ENCODE measurements around the gene ETV3L.
"Not testable (repeated sequence)": the region's sequence is repeated elsewhere in the genome, so short reads cannot be mapped to it uniquely, and the experiment has no call there.

Gene ETV3L

DNA sequence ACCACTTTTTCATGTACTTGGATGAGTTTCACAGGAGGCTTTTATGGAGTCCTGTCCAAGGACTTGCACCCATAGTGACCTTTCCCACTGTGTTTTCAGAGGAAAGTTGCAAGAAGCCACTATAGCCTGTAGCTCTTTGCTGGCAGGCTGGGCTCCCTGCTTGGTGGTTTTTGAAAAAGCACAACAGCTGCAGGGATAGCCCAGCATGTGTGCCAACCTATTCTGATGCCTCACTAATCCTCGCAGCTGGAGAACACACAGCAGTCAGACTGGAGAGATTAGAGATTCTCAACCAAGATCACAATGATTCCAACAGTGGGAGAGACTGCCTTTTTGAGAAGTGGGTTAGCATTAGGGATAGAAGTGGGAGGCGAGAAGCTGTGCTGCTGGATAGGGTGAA lies 30.0 kb downstream of the ETV3L start:
- peaks cover 52% of the 10 kb centered on the region in 2 donors for H3K27me3 Mint-ChIP-seq
- DNase-seq, result no peak
- peaks cover 0 to 7% of the 10 kb centered on the region in 2 donors for H3K4me1 Mint-ChIP-seq (ENCODE audit: low read depth in 2 of 2)

DNA sequence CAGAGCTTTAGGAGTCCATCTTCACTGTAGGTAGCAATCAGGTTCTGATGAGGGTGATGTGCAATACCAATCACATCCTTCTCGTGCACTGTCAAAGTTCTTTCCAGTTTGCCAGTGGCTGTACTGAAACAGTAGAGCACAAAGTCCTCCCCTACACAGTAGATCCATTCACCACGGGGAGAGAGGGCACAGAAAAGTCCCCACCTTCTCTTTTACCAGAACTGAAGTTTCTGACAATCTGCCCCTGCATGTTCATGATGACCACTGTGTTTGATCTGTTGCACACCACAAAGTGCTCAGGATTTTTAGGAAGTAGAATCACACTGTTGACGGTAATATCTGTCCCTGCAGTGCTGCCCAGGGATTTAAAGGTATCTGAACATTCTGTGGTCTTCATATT lies 40.4 kb downstream of the ETV3L start:
- not testable (repeated sequence) for H3K4me1 Mint-ChIP-seq (ENCODE audit: low read depth in 2 of 2); H3K36me3 Mint-ChIP-seq (ENCODE audit: insufficient read depth); ATAC-seq (replicated peaks); H3K4me3 Mint-ChIP-seq; H3K9me3 Mint-ChIP-seq; DNase-seq; H3K27ac Mint-ChIP-seq
- H3K27me3 Mint-ChIP-seq, result peaks cover 64 to 66% of the 10 kb centered on the region in 2 donors

More for the DNA sequence above, 30.0 kb downstream of the ETV3L start:
- H3K9me3 Mint-ChIP-seq, result no peaks in the 10 kb centered on the region
- no peak overlapping the region for H3K27ac Mint-ChIP-seq
- H3K4me3 Mint-ChIP-seq, result no peak overlapping the region
- no peak for ATAC-seq (replicated peaks)
- H3K36me3 Mint-ChIP-seq (ENCODE audit: insufficient read depth), result peaks cover 3% of the 10 kb centered on the region

DNA sequence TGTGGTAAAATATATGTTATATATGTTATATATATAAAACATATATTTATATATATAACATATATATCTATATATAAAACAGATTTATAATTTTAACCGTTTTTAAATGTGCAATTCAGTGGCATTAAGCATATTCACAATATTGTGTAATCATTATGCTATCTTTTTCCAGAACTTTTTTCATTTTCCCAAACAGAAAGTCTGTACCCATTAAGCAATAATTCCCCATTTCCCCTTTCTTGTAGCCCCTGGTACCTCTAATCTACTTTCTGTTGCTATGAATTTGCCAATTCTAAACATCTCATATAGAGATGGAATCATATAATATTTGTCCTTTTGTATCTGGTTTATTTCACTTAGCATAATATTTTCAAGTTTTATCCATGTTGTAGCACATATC lies 43.3 kb downstream of the ETV3L start:
- H3K4me1 Mint-ChIP-seq (ENCODE audit: low read depth in 2 of 2), result no peaks in the 10 kb centered on the region
- no peak overlapping the region for H3K27ac Mint-ChIP-seq
- ATAC-seq (replicated peaks) (no peak), DNase-seq (no peak)
- peaks cover 0 to under 1% of the 10 kb centered on the region in 2 donors for H3K9me3 Mint-ChIP-seq
- no peaks in the 10 kb centered on the region for H3K36me3 Mint-ChIP-seq (ENCODE audit: insufficient read depth)
- no peak overlapping the region for H3K4me3 Mint-ChIP-seq
- H3K27me3 Mint-ChIP-seq, result peaks cover 57 to 63% of the 10 kb centered on the region in 2 donors

DNA sequence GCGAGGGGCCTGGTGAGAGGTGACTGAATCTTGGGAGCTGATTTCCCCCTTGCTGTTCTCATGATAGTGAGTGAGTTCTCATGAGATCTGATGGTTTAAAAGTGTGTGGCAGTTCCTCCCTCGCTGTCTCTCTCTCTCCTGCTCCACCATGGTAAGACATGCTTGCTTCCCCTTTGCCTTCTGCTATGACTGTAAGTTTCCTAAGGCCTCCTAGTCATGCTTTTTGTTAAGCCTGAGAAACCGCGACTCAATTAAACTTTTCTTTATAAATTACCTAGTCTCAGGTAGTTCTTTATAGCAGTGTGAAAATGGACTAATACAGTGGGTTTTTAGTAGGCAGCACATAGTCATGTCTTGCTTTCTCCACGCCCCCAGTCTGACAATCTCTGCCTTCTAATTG lies 43.9 kb downstream of the ETV3L start:
- peaks cover 57 to 63% of the 10 kb centered on the region in 2 donors for H3K27me3 Mint-ChIP-seq
- ATAC-seq (replicated peaks), result not testable (repeated sequence)

DNA sequence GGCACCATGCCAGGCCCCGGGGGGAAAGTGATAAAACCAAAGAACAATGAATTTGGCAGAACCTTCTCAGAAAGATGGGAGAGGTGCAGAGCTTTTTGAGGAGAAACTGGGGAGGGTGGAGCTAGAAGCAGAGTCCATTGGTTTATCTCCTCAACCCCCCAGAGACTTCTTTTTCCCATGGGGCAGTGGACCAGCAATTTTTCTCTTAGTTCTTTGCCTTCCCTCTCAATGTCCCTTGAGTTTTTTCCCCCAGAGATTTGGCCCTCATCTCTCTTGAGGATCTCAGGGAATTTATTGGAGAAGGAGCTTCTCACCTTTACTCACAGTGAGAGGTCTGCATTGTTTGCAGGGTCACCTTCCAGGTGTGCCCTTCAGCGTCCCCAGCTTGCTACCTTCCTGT lies 48.8 kb downstream of the ETV3L start:
- Mint-ChIP-seq H3K4me1 (ENCODE audit: low read depth in 2 of 2) (peaks cover 4 to 5% of the 10 kb centered on the region in 2 donors), H3K9me3 (peaks cover 0 to 2% of the 10 kb centered on the region in 2 donors), H3K27me3 (peaks cover 69 to 73% of the 10 kb centered on the region in 2 donors), H3K27ac (no peak overlapping the region), H3K4me3 (no peak overlapping the region), H3K36me3 (ENCODE audit: insufficient read depth) (no peaks in the 10 kb centered on the region)
- no peak for DNase-seq
- ATAC-seq (replicated peaks), result no peak

More for the DNA sequence above, 43.9 kb downstream of the ETV3L start:
- not testable (repeated sequence) for DNase-seq; H3K9me3 Mint-ChIP-seq; H3K4me1 Mint-ChIP-seq (ENCODE audit: low read depth in 2 of 2); H3K27ac Mint-ChIP-seq; H3K4me3 Mint-ChIP-seq; H3K36me3 Mint-ChIP-seq (ENCODE audit: insufficient read depth)

DNA sequence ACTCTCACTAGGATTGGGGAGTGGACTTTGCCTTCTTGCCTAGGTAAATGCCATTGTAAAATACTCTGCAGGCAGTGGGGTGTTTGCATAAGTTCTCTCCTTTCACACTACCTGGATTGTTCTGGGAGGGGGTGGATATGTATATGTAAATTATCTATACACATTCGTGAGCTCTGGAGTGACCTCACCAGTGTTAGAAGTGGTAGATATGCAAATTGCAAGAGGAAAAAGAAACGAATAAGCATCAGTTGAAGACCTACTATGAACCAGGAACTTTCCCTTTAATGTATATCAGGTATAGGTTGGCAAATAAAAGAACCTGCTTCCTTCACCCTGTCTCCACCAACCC lies 52.6 kb downstream of the ETV3L start:
- no peak overlapping the region for H3K27ac Mint-ChIP-seq
- H3K4me1 Mint-ChIP-seq (ENCODE audit: low read depth in 2 of 2), result peaks cover 7 to 10% of the 10 kb centered on the region in 2 donors
- H3K27me3 Mint-ChIP-seq, result peaks cover 85 to 94% of the 10 kb centered on the region in 2 donors
- H3K9me3 Mint-ChIP-seq, result peaks cover 0 to 2% of the 10 kb centered on the region in 2 donors
- no peak for DNase-seq
- no peak for ATAC-seq (replicated peaks)
- H3K4me3 Mint-ChIP-seq, result peak overlapping the region; percentile 88 to 92
- H3K36me3 Mint-ChIP-seq (ENCODE audit: insufficient read depth), result no peaks in the 10 kb centered on the region

DNA sequence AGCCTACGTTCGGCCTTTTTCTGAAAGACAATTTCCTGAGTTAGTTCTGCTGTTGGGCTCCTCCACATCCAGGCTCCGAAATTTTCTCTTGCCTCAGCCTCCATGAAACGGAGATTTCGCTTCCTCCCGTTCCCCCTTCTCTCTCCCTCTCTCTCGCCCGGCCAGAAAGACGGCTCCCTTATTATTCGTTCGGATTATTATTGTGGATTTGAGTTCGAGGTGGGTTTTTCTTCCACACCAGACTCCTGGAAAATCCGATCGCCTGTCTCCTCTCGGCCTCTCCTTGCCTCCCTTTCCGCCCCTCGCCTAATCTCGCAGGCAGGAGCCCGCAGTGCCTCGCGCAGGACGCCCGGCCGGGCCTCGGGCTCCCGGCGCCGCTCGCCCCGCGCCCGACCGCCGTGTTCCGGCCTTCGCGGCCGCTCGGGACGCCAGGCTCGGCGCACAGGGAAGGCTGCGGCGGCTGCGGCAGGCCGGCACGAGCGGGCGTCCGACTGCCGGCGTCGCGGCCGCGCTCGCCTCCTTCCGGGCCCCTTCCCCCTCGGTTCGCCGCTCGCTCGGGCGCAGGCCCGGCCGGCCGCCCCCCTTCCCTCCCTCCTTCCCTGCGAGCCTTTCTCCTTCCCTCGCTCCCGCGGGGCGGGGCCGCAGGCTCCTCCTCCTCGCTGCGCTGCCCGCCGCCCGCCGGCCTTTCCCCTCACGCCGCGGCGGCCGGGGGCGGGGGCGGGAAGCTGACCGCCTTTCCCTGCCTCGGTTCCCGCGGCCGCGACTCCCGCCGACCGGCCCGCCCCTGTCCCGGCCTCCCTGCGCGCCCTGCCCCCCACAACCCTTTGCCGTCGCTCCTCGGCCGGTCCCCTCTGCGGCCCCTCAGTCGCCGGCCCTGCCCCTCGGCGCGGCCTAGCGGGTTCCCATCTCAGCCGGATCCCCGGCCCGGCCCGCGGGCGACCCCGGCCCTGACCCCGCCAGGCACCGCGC lies 54.1 kb downstream of the ETV3L start, which contains the start of gene ARHGEF11:
TSS of gene ARHGEF11 (minus strand) at position 493 of the 969 bp plus-strand sequence. CDS start 1,412 bp downstream, outside the sequence.
- peak; percentile 50 for ATAC-seq (replicated peaks)
- no peaks in the 10 kb centered on the region for H3K36me3 Mint-ChIP-seq (ENCODE audit: insufficient read depth)
- H3K4me1 Mint-ChIP-seq (ENCODE audit: low read depth in 2 of 2), result peaks cover 7 to 10% of the 10 kb centered on the region in 2 donors
- no peaks in the 10 kb centered on the region for H3K9me3 Mint-ChIP-seq
- peaks cover 82 to 89% of the 10 kb centered on the region in 2 donors for H3K27me3 Mint-ChIP-seq
- peak within 1 kb of the TSS; percentile 88 to 92 for H3K4me3 Mint-ChIP-seq
- H3K27ac Mint-ChIP-seq, result peak within 1 kb of the TSS in 1 of 2 donors; percentile 14
- DNase-seq, result peak in 1 of 3 experiments; percentile 6

DNA sequence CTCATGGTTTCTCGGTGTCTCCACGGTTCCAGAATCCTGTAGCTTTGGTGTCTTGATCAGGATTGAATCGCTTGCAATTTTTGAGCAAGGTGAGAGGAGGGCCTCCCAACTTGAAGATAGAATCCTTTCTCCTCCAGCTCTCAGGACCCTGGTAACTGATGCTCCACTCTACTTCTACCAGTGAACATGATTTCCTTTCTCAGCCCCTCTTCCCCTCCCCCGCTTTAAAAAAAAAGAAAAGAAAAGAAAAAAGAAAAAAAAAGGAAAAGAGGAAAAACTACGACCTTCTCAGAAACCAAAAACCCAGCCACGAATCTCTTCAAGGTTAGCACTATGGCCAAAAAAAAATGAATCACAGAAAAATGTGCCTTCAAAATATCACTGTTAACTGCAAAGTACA lies 55.3 kb downstream of the ETV3L start:
- DNase-seq (no peak), ATAC-seq (replicated peaks) (no peak)
- H3K27me3 Mint-ChIP-seq, result peaks cover 77 to 84% of the 10 kb centered on the region in 2 donors
- no peak overlapping the region for H3K27ac Mint-ChIP-seq
- H3K36me3 Mint-ChIP-seq (ENCODE audit: insufficient read depth), result no peaks in the 10 kb centered on the region
- H3K4me1 Mint-ChIP-seq (ENCODE audit: low read depth in 2 of 2), result peaks cover 7 to 10% of the 10 kb centered on the region in 2 donors
- no peaks in the 10 kb centered on the region for H3K9me3 Mint-ChIP-seq
- H3K4me3 Mint-ChIP-seq, result no peak overlapping the region

DNA sequence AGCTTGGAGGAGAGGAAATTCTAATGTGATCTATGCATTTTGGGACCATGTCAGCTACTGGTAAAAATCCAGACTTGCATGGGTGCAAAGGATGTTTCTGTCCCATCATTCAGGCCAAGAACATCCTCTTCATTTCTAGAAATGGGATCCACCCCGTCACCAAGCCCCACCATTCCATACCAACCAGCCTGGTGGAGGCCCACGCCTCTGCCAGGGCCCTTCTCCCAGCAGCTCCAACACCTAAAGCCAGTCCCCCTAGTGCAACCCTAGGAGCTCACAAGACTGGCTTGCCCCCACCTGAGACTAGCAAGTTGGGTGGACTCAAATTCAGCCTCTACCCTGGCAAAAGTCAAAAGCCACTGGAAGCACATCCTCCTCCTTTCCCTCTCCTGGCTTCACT lies 55.9 kb downstream of the ETV3L start:
- peaks cover 79 to 84% of the 10 kb centered on the region in 2 donors for H3K27me3 Mint-ChIP-seq

DNA sequence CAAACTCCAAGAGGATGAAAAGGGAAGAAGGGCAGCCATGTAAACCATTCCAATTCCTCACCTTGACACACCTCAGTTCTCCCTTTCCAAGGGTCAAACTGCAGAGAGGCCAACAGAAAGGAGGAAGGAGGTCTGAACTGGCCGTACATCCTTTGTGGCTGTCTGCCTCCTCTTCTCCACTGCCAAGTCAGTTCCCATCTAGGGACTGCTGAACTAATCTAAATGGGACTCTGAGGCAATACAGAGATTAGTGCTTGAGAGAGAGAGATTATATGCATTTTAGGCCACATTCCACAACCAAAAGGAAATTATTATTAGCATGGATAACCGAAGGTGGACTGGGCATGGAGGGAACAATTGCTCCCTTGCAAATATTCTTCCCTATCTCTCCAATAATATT lies 56.8 kb downstream of the ETV3L start:
- H3K9me3 Mint-ChIP-seq, result no peaks in the 10 kb centered on the region
- H3K4me1 Mint-ChIP-seq (ENCODE audit: low read depth in 2 of 2), result peaks cover 7 to 10% of the 10 kb centered on the region in 2 donors
- no peak overlapping the region for H3K4me3 Mint-ChIP-seq
- ATAC-seq (replicated peaks), result no peak
- H3K36me3 Mint-ChIP-seq (ENCODE audit: insufficient read depth), result no peaks in the 10 kb centered on the region
- no peak for DNase-seq
- H3K27ac Mint-ChIP-seq, result no peak overlapping the region
- peaks cover 72 to 81% of the 10 kb centered on the region in 2 donors for H3K27me3 Mint-ChIP-seq

More for the DNA sequence above, 55.9 kb downstream of the ETV3L start:
- H3K9me3 Mint-ChIP-seq, result no peaks in the 10 kb centered on the region
- no peak overlapping the region for H3K4me3 Mint-ChIP-seq
- no peak for ATAC-seq (replicated peaks)
- H3K4me1 Mint-ChIP-seq (ENCODE audit: low read depth in 2 of 2), result peaks cover 7 to 10% of the 10 kb centered on the region in 2 donors
- no peaks in the 10 kb centered on the region for H3K36me3 Mint-ChIP-seq (ENCODE audit: insufficient read depth)
- no peak for DNase-seq
- H3K27ac Mint-ChIP-seq, result no peak overlapping the region
